ENCODE measurements around the gene GXYLT2. TPM values are rescaled to one million over a fixed set of nuclear protein-coding genes. Genes with fewer than 3 reads are reported as not detected.

Gene GXYLT2
- total and polyA plus RNA-seq, 2 of the 13 experiments (the other 11 are each of a cell fraction or from before 2014, with no cell fraction given): 4.3 to 6.9 TPM

- TF ChIP-seq ZFYVE20 (CRISPR knock-in tag; IDR thresholded peaks at IDR 0.05; ENCODE audit: borderline replicate concordance, low read depth) (no peak), GLI4 (CRISPR knock-in tag; IDR thresholded peaks at IDR 0.05; ENCODE audit: borderline replicate concordance) (no peak), GMEB1 (CRISPR knock-in tag; IDR thresholded peaks at IDR 0.05; ENCODE audit: borderline replicate concordance) (no peak), RARG (CRISPR knock-in tag; IDR thresholded peaks at IDR 0.05; ENCODE audit: low read depth) (no peak), GPBP1L1 (CRISPR knock-in tag; IDR thresholded peaks at IDR 0.05) (no peak), SRY (CRISPR knock-in tag; IDR thresholded peaks at IDR 0.05) (0 out of 2 replicates have a peak, but pooled peaks have one; percentile 17), CBX1 (IDR thresholded peaks at IDR 0.05; ENCODE audit: low read depth) (no peak), MZF1 (CRISPR knock-in tag; IDR thresholded peaks at IDR 0.05; ENCODE audit: borderline replicate concordance) (0 out of 2 replicates have a peak, but pooled peaks have one; percentile 20), MTF2 (CRISPR knock-in tag; IDR thresholded peaks at IDR 0.05; ENCODE audit: borderline replicate concordance) (no peak), MTERF4 (CRISPR knock-in tag; IDR thresholded peaks at IDR 0.05) (no peak), ZNF326 (CRISPR knock-in tag; IDR thresholded peaks at IDR 0.05; ENCODE audit: borderline replicate concordance) (no peak), ZKSCAN1 (IDR thresholded peaks at IDR 0.05; ENCODE audit: low read length) (no peak), POGK (CRISPR knock-in tag; conservative IDR thresholded peaks at IDR 0.05) (no peak), NR2C2 (CRISPR knock-in tag; IDR thresholded peaks at IDR 0.05; ENCODE audit: borderline replicate concordance) (no peak), GTF2F1 (IDR thresholded peaks at IDR 0.05; ENCODE audit: low read length) (no peak), HHEX (CRISPR knock-in tag; IDR thresholded peaks at IDR 0.05) (no peak), POLR2G (IDR thresholded peaks at IDR 0.05; ENCODE audit: low read depth, low read length) (no peak), ZNF331 (CRISPR knock-in tag; IDR thresholded peaks at IDR 0.05) (no peak), ZNF891 (CRISPR knock-in tag; IDR thresholded peaks at IDR 0.05) (0 out of 2 replicates have a peak, but pooled peaks have one; percentile 52), ARID3A (IDR thresholded peaks at IDR 0.05; ENCODE audit: low read depth, low read length) (no peak), AGO1 (IDR thresholded peaks at IDR 0.05; ENCODE audit: low read depth, low read length, poor library complexity, severe bottlenecking) (no peak), ZNF580 (CRISPR knock-in tag; IDR thresholded peaks at IDR 0.05; ENCODE audit: borderline replicate concordance, low read depth) (no peak)
Measured at GRCh38 chr3:72996121-72996472, 108.3 kb downstream of the GXYLT2 start (continued).

All from HepG2 (cell line).